ENCODE measurements around the gene SH3BGRL2.
"Not testable (repeated sequence)": the region's sequence is repeated elsewhere in the genome, so short reads cannot be mapped to it uniquely, and the experiment has no call there.

Gene SH3BGRL2

GRCh38 chr6:79657238-79657637 lies 26.1 kb downstream of the SH3BGRL2 start:
- no peak for DNase-seq (ENCODE audit: low read depth)

GRCh38 chr6:79663655-79664054 lies 32.5 kb downstream of the SH3BGRL2 start:
- DNase-seq (ENCODE audit: low read depth); H3K4me3 ChIP-seq (replicated peaks; ENCODE audit: low read depth, low read length): not testable (repeated sequence)

More at GRCh38 chr6:79657238-79657637, 26.1 kb downstream of the SH3BGRL2 start:
- TF ChIP-seq CTCF (IDR thresholded peaks at IDR 0.05; ENCODE audit: low read length, missing control alignments): no peak
- H3K4me3 ChIP-seq (replicated peaks; ENCODE audit: low read depth, low read length): no peak overlapping the region

GRCh38 chr6:79665725-79666551 lies 34.8 kb downstream of the SH3BGRL2 start:
- no peak for TF ChIP-seq CTCF (IDR thresholded peaks at IDR 0.05; ENCODE audit: low read length, missing control alignments)
- no peak for DNase-seq (ENCODE audit: low read depth)
- H3K4me3 ChIP-seq (replicated peaks; ENCODE audit: low read depth, low read length): no peak overlapping the region

- no peak for DNase-seq (ENCODE audit: low read depth)
- H3K4me3 ChIP-seq (replicated peaks; ENCODE audit: low read depth, low read length): no peak overlapping the region
- no peak for TF ChIP-seq CTCF (IDR thresholded peaks at IDR 0.05; ENCODE audit: low read length, missing control alignments)
These were observed 35.5 kb downstream of the SH3BGRL2 start for GRCh38 chr6:79666634-79667033.

GRCh38 chr6:79668381-79668780 lies 37.3 kb downstream of the SH3BGRL2 start:
- no peak for TF ChIP-seq CTCF (IDR thresholded peaks at IDR 0.05; ENCODE audit: low read length, missing control alignments)
- H3K4me3 ChIP-seq (replicated peaks; ENCODE audit: low read depth, low read length): no peak overlapping the region
- no peak for DNase-seq (ENCODE audit: low read depth)

- TF ChIP-seq CTCF (IDR thresholded peaks at IDR 0.05; ENCODE audit: low read length, missing control alignments): no peak
- no peak for DNase-seq (ENCODE audit: low read depth)
- no peak overlapping the region for H3K4me3 ChIP-seq (replicated peaks; ENCODE audit: low read depth, low read length)
These were observed 38.6 kb downstream of the SH3BGRL2 start for GRCh38 chr6:79669766-79670165.

GRCh38 chr6:79670789-79671188 lies 39.7 kb downstream of the SH3BGRL2 start:
- no peak for TF ChIP-seq CTCF (IDR thresholded peaks at IDR 0.05; ENCODE audit: low read length, missing control alignments)
- no peak for DNase-seq (ENCODE audit: low read depth)
- H3K4me3 ChIP-seq (replicated peaks; ENCODE audit: low read depth, low read length): no peak overlapping the region
